Measurements from ENCODE around the gene FAM50B. TPM values are rescaled to one million over a fixed set of nuclear protein-coding genes. Genes with fewer than 3 reads are reported as not detected.

FAM50B gene
- total RNA-seq, 1 experiment from 2014 or later = 3.3 TPM

GRCh38 chr6:3836566-3836965 lies 12.6 kb upstream of the FAM50B start:
- DNase-seq = no peak
- Histone ChIP-seq H4K20me1 (ENCODE audit: control insufficient read depth, insufficient read depth, insufficient read length) (no peaks in the 10 kb centered on the region), H3K18ac (ENCODE audit: insufficient read length, low read depth, low read length) (no peak overlapping the region), H3K56ac (ENCODE audit: insufficient read length, low read depth, low read length) (no peak overlapping the region), H3K79me2 (ENCODE audit: insufficient read depth, low read length) (no peaks in the 10 kb centered on the region), H3T11ph (ENCODE audit: low read length) (no peak overlapping the region), H2BK5ac (ENCODE audit: insufficient read length, low read length) (no peak overlapping the region), H2AFZ (ENCODE audit: low read length) (no peak overlapping the region), H4K91ac (ENCODE audit: insufficient read length, low read depth, low read length) (no peak overlapping the region), H4K5ac (ENCODE audit: insufficient read length, low read depth, low read length) (no peak overlapping the region), H3K23me2 (ENCODE audit: insufficient read length, low read depth, low read length, poor library complexity, severe bottlenecking) (no peaks in the 10 kb centered on the region), H3K23ac (ENCODE audit: insufficient read length, low read depth, low read length) (no peak overlapping the region), H4K8ac (replicated peaks; ENCODE audit: insufficient read length, low read depth, low read length) (no peak overlapping the region), H3K4me1 (ENCODE audit: insufficient read depth, low read length) (no peaks in the 10 kb centered on the region), H3K27ac (ENCODE audit: insufficient read length, low read depth, low read length) (no peak overlapping the region), H3K27me3 (ENCODE audit: insufficient read depth, low read length) (no peaks in the 10 kb centered on the region), H2AK5ac (ENCODE audit: insufficient read length, low read length) (no peak overlapping the region), H3K9me3 (ENCODE audit: control insufficient read depth, low read depth, low read length) (no peaks in the 10 kb centered on the region), H2BK12ac (ENCODE audit: insufficient read length, low read depth, low read length) (no peak overlapping the region), H3K4ac (ENCODE audit: low read depth, low read length) (no peak overlapping the region), H2BK20ac (ENCODE audit: low read depth, low read length, poor library complexity, severe bottlenecking) (no peak overlapping the region), H3K14ac (ENCODE audit: insufficient read depth, low read length) (no peak overlapping the region), H3K79me1 (ENCODE audit: insufficient read depth, low read depth, low read length, poor library complexity, severe bottlenecking) (no peaks in the 10 kb centered on the region), H2BK15ac (ENCODE audit: low read depth, low read length) (no peak overlapping the region), H2BK120ac (ENCODE audit: low read depth, low read length, poor library complexity, severe bottlenecking) (no peak overlapping the region), H3K9ac (ENCODE audit: extremely low read depth, insufficient read length, low read length) (no peak overlapping the region), H3K4me2 (ENCODE audit: insufficient read depth, insufficient read length, low read length) (no peak overlapping the region)
- H3K4me1 Mint-ChIP-seq = peaks cover 4 to 6% of the 10 kb centered on the region in 2 experiments; a peak in 2 of 4 replicates
- H3K9me3 Mint-ChIP-seq = no peaks in the 10 kb centered on the region
- H3K27ac Mint-ChIP-seq = no peak overlapping the region
- WGBS (ENCODE audit: extremely low coverage, insufficient read length, low lambda C conversion rate) = no CpG with 5 or more reads among the region's 3 CpGs
- TF ChIP-seq CTCF (conservative IDR thresholded peaks at IDR 0.05) = no peak
- no peaks in the 10 kb centered on the region; a peak in 2 of 7 replicates for H3K36me3 Mint-ChIP-seq (ENCODE audit: insufficient read depth in 1 of 3, low read depth in 3 of 3)
- no peak overlapping the region for H3K4me3 Mint-ChIP-seq
- peaks cover 4% of the 10 kb centered on the region for H3K27me3 Mint-ChIP-seq (ENCODE audit: low read depth)
